Stimulated activated CD4-positive, alpha-beta T cell treated with anti-CD3 and anti-CD28 coated beads, Interleukin-15, amount 100 ng/mL, for 1 hour (primary cell): ENCODE measurements around the gene CD164L2.

Experiments used
- DNase-seq, 2 donors: peaks; one replicate each; pipeline ENCODE4 v3.0.0-alpha.2; 2020; ENCODE audit warnings: low read depth in 1 of 2, low spot score in 1 of 2

Gene CD164L2

GRCh38 chr1:27365372-27366112 is 17.6 kb downstream of the CD164L2 start:
- DNase-seq: peak; percentile 59 to 68

- no peak for DNase-seq
These were observed 18.3 kb downstream of the CD164L2 start for GRCh38 chr1:27364696-27365371.

- no peak for DNase-seq
These were observed 19.1 kb downstream of the CD164L2 start for GRCh38 chr1:27363766-27364695.

GRCh38 chr1:27361553-27361952 is 21.6 kb downstream of the CD164L2 start:
- DNase-seq: no peak

GRCh38 chr1:27361044-27361402 is 22.1 kb downstream of the CD164L2 start:
- DNase-seq: no peak

GRCh38 chr1:27360159-27361043 is 22.7 kb downstream of the CD164L2 start:
- DNase-seq: peak in 1 of 2 donors; percentile 12

GRCh38 chr1:27359822-27360158 is 23.3 kb downstream of the CD164L2 start:
- DNase-seq: no peak

GRCh38 chr1:27358928-27359313 is 24.2 kb downstream of the CD164L2 start:
- no peak for DNase-seq

- no peak for DNase-seq
These were observed 24.9 kb downstream of the CD164L2 start for GRCh38 chr1:27358038-27358927.

- peak; percentile 68 to 75 for DNase-seq
These were observed 25.7 kb downstream of the CD164L2 start for GRCh38 chr1:27357281-27358037.

GRCh38 chr1:27356619-27357280 is 26.4 kb downstream of the CD164L2 start:
- DNase-seq: no peak

- no peak for DNase-seq
These were observed 26.9 kb downstream of the CD164L2 start for GRCh38 chr1:27356277-27356618.

GRCh38 chr1:27355683-27356082 is 27.4 kb downstream of the CD164L2 start:
- DNase-seq: no peak

- DNase-seq: no peak
These were observed 29.5 kb downstream of the CD164L2 start for GRCh38 chr1:27353629-27354028.

GRCh38 chr1:27353166-27353565 is 30.0 kb downstream of the CD164L2 start:
- DNase-seq: no peak

- no peak for DNase-seq
These were observed 31.5 kb downstream of the CD164L2 start for GRCh38 chr1:27351541-27352107.

- no peak for DNase-seq
These were observed 32.2 kb downstream of the CD164L2 start for GRCh38 chr1:27350663-27351540.
